ENCODE measurements around the gene MCM5.
"Not testable (repeated sequence)": the region's sequence is repeated elsewhere in the genome, so short reads cannot be mapped to it uniquely, and the experiment has no call there.

The MCM5 gene

GRCh38 chr22:35452351-35452781 lies 52.4 kb downstream of the MCM5 start:
- DNase-seq (ENCODE audit: low spot score), result no peak

- no peak for DNase-seq (ENCODE audit: low spot score)
Measured at GRCh38 chr22:35452810-35453743, 53.1 kb downstream of the MCM5 start.

GRCh38 chr22:35454416-35455054 lies 54.6 kb downstream of the MCM5 start:
- DNase-seq (ENCODE audit: low spot score), result peak; percentile 50

- no peak for DNase-seq (ENCODE audit: low spot score)
Measured at GRCh38 chr22:35455529-35455928, 55.6 kb downstream of the MCM5 start.

- no peak for DNase-seq (ENCODE audit: low spot score)
Measured at GRCh38 chr22:35456757-35457156, 56.8 kb downstream of the MCM5 start.

- DNase-seq (ENCODE audit: low spot score), result no peak
Measured at GRCh38 chr22:35457729-35458546, 58.0 kb downstream of the MCM5 start.

GRCh38 chr22:35458547-35459422 lies 58.8 kb downstream of the MCM5 start:
- DNase-seq (ENCODE audit: low spot score), result no peak

- no peak for DNase-seq (ENCODE audit: low spot score)
Measured at GRCh38 chr22:35459423-35459894, 59.5 kb downstream of the MCM5 start.

- DNase-seq (ENCODE audit: low spot score), result not testable (repeated sequence)
Measured at GRCh38 chr22:35459976-35460375, 60.0 kb downstream of the MCM5 start.

- DNase-seq (ENCODE audit: low spot score), result no peak
Measured at GRCh38 chr22:35460688-35461087, 60.7 kb downstream of the MCM5 start.

- DNase-seq (ENCODE audit: low spot score), result no peak
Measured at GRCh38 chr22:35462498-35463230, 62.7 kb downstream of the MCM5 start.

- DNase-seq (ENCODE audit: low spot score), result no peak
Measured at GRCh38 chr22:35463231-35463933, 63.4 kb downstream of the MCM5 start.

- no peak for DNase-seq (ENCODE audit: low spot score)
Measured at GRCh38 chr22:35464399-35464798, 64.5 kb downstream of the MCM5 start.

- no peak for DNase-seq (ENCODE audit: low spot score)
Measured at GRCh38 chr22:35465109-35465701, 65.3 kb downstream of the MCM5 start.

- peak; percentile 87 for DNase-seq (ENCODE audit: low spot score)
Measured at GRCh38 chr22:35467681-35468434, 67.9 kb downstream of the MCM5 start.

- no peak for DNase-seq (ENCODE audit: low spot score)
Measured at GRCh38 chr22:35470903-35471321, 71.0 kb downstream of the MCM5 start.

- DNase-seq (ENCODE audit: low spot score), result not testable (repeated sequence)
Measured at GRCh38 chr22:35471566-35471965, 71.6 kb downstream of the MCM5 start.

- DNase-seq (ENCODE audit: low spot score), result no peak
Measured at GRCh38 chr22:35472488-35472887, 72.5 kb downstream of the MCM5 start.

GRCh38 chr22:35473971-35474370 lies 74.0 kb downstream of the MCM5 start:
- DNase-seq (ENCODE audit: low spot score), result no peak
